HepG2 (cell line): Measurements from ENCODE around the gene RNASE11.

ENCODE experiments used
- CBX1 ChIP-seq: IDR thresholded peaks from one replicate; pipeline ENCODE4 v1.6.1; 2016; ENCODE audit warnings: antibody characterized with exemption, low read depth
- CCAR2 ChIP-seq: fragments of 200-400 bp; formaldehyde crosslinking; optimal IDR thresholded peaks from 2 replicates; pipeline ENCODE3; 2018; ENCODE audit warnings: low read depth, mild to moderate bottlenecking, low read length, moderate library complexity
- CERS6 ChIP-seq: sonication (generic); formaldehyde crosslinking; IDR thresholded peaks from 2 replicates; pipeline ENCODE4 v1.5.0; 2020; ENCODE audit warnings: missing genetic modification reagents
- EP300 ChIP-seq, 3 experiments: sonication (generic) in 1 of 3; formaldehyde crosslinking in 1 of 3; IDR thresholded peaks; 2 replicates each; pipeline versions ENCODE4 v1.5.1 to v1.6.1; 2011 to 2020; ENCODE audit warnings: low read depth in 2 of 3, low read length in 2 of 3, borderline replicate concordance in 1 of 3, improper control_type of control experiment in 1 of 3, mild to moderate bottlenecking in 1 of 3, missing genetic modification reagents in 1 of 3, moderate library complexity in 1 of 3
- HBP1 ChIP-seq: IDR thresholded peaks from 2 replicates; pipeline ENCODE4 v1.6.1; 2016; ENCODE audit warnings: low read depth, control low read depth
- TBP ChIP-seq: sonication (generic); formaldehyde crosslinking; IDR thresholded peaks from 2 replicates; pipeline ENCODE4 v1.5.0; 2020; ENCODE audit warnings: missing genetic modification reagents
- TCF7L2 ChIP-seq: IDR thresholded peaks from 2 replicates; pipeline ENCODE4 v1.6.1; 2011; ENCODE audit warnings: mild to moderate bottlenecking, low read depth, low read length, moderate library complexity
- ZIK1 ChIP-seq: sonication (generic); formaldehyde crosslinking; IDR thresholded peaks from 2 replicates; pipeline ENCODE4 v1.5.0; 2020; ENCODE audit warnings: mild to moderate bottlenecking, low read depth, missing genetic modification reagents, borderline replicate concordance
- ZNF274 ChIP-seq: sonication (generic); formaldehyde crosslinking; IDR thresholded peaks from 2 replicates; pipeline ENCODE4 v1.5.1; 2020; ENCODE audit warnings: mild to moderate bottlenecking, missing genetic modification reagents
- ZNF546 ChIP-seq: sonication (generic); formaldehyde crosslinking; conservative IDR thresholded peaks from 2 replicates; pipeline ENCODE4 v1.8.1; 2023; ENCODE audit warnings: mild to moderate bottlenecking, missing genetic modification reagents
- ZNF713 ChIP-seq: sonication (generic); formaldehyde crosslinking; IDR thresholded peaks from 2 replicates; pipeline ENCODE4 v1.4.0; 2020; ENCODE audit warnings: mild to moderate bottlenecking, missing genetic modification reagents

GRCh38 chr14:20587489-20588154 is at the start of gene RNASE11:
- TF ChIP-seq TBP = no peak
- no peak for TF ChIP-seq ZIK1
- TF ChIP-seq TCF7L2 = no peak
- no peak for TF ChIP-seq CBX1
- TF ChIP-seq ZNF713 (CRISPR knock-in tag) = no peak
- TF ChIP-seq EP300 (IDR thresholded peaks at IDR 0.05; ENCODE audit: low read depth in 2 of 2, low read length in 2 of 2) = no peak
- TF ChIP-seq EP300 (CRISPR knock-in tag; IDR thresholded peaks at IDR 0.05; ENCODE audit: borderline replicate concordance) = no peak
- TF ChIP-seq CCAR2 = no peak
- TF ChIP-seq ZNF546 (CRISPR knock-in tag) = no peak
- no peak for TF ChIP-seq HBP1 (CRISPR knock-in tag)
- TF ChIP-seq CERS6 (CRISPR knock-in tag) = no peak
- no peak for TF ChIP-seq ZNF274 (CRISPR knock-in tag)
